GM19023 (cell line): ENCODE data around the gene MLKL.

Experiments
- ATAC-seq: cut with Tn5 transposase; IDR thresholded peaks from one replicate; pipeline ENCODE4 v1.9.1; 2021; ENCODE audit warnings: mild to moderate bottlenecking, moderate library complexity; ENCODE audit not compliant: unreplicated experiment

The MLKL gene

DNA sequence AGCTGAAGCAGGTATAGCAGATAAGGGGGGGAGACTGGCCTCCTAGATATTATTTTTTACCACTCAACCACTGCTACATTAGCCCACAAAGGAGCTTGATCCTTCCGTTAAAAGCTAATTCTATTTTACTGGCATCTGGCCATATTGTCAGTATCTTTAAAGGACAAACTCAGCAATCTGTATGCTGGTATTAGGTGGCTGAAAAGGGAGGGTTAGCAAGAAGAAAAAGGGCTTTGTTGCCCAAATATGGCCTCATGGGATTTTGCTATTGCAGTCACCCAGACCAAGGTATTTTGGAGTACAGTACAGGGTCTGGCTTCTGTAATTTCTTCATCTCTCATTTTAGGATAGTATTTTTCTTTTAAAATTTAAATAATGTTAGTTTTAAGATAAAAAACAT is 48.4 kb downstream of the MLKL start:
- ATAC-seq: no peak

DNA sequence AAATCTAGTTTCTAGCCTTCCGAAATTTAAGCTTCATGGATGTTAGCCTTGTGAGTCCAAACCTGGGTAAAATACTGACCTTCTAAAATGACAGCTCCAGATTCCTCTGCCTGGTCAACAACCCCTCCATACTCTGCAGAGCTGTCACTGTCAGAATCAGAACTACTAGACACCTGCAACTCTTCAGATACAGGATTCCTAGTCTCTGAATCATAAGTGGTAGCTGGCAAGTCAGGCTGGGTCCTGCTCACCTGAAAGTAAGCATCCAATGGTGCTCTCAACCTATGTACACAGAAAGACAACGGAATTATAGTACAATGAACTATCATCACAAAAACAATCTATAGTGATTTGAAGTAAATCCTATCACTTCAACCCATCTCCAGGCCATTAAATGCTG is 48.8 kb downstream of the MLKL start:
- no peak for ATAC-seq

DNA sequence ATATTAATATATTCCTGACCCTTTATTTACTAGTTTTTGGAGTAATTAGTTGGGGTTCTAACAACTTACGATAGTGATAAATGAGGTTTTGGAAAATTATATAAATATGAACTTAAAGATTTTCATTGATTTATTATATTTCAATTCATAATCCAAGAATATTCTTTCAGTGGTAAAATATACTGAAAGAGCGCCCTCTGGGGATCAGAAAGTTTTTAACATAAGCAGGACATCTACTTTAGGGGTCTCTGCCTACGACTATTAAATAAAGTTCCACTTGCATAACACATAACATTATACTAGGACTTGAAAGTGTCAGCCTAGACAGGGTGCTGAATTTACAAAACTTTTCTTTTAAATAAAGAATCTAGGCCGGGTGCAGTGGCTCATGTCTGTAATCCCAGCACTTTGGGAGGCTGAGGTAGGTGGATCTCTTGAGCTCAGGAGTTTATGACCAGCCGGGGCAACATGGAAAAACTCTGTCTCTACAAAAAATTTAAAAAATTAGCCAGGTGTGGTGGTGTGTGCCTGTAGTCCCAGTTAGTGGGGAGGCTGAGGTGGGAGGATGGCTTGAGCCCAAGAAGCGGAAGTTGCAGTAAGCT is 49.6 kb downstream of the MLKL start:
- no peak for ATAC-seq

DNA sequence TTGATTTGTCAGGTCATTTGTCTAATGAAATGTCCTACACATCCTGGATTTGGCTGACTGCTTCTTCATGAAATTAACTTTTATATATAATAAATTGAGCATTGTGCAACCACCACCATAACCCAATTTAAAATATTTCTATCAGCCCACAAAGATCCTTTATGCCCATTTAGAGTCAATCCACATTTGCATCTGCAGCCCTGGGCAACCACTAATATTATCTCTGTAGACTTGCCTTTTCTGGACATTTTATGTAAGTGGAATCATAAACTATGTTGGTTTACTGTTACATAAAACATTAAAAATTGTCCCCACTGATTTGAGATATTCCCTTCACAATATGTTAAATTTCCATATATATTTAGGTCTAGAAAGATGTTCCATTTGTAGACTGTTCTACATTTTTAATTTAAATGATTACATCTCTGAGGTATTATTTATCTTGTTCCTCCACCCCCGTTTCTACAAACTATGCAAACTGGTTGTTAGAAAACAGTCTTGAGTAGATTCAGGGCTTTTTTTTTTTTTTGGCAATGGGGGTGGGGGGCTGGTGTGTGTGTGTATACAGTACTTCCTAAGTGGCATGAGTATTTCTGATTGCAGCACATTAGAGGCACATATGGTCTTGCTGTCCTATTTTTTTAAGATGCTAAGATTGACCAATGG is 50.7 kb downstream of the MLKL start:
- no peak for ATAC-seq

DNA sequence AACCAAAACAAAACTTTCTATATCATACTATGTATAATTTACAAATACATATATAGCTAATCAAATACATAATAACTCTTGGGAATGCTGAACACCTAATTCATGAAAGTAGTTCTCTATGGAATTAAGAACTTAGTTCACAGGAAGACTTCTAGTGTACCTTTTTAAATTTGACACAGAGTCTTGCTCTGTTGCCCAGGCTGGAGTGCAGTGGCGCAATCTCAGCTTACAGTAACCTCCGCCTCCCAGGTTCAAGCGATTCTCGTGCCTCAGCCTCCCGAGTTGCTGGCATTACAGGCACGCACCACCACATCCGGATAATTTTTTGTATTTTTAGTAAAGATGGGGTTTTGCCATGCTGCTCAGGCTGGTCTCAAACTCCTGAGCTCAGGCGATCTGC is 58.7 kb downstream of the MLKL start:
- no peak for ATAC-seq

DNA sequence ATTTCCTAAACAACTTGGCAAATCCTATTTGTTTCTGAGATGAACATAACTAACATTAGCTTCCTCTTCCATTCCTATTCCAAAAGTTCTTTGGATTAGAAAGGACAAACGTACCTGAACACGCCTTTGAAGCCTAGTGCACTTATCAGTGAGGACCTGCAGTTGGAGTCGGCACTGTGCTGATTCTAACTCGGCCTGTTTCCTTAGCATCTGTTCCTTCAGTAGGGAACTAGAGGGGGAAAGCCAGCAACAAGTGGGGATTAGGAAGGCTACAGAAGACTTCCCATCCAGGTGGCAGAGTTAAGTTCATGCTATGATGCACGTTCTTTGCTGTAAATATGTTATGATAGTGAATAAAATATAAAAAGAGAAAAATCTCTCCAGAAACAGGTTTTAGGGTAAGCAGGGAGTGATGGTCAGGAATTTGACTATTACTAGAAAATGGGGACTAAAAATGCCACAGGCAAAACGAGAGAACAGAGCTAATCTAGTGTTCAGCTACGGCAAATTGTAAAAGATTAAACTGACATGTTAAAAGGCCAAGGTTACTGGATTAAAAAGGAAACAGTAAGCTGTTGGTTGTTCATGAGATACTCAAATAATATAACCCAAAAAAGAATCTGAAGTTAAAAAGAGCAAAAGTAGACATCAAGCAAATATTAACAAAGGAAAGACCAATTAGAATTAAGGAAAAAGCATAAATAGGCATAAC is 62.8 kb downstream of the MLKL start:
- no peak for ATAC-seq

DNA sequence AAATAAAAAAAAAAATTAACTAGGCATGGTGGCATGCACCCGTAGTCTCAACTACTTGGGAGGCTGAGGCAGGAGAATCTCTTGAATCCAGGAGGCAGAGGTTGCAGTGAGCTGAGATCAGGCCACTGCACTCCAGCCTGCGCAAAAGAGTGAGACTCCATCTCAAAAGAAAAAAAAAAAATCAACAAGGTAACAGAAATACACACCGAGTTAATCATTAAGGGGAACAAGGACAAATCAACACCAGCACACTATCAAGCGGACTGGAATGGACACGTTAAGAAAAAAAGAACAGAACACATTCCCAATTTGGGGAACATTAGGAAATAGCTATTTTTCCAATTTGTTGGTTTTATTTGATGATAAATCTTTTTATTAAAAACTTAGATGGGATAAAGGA is 65.4 kb downstream of the MLKL start:
- no peak for ATAC-seq

DNA sequence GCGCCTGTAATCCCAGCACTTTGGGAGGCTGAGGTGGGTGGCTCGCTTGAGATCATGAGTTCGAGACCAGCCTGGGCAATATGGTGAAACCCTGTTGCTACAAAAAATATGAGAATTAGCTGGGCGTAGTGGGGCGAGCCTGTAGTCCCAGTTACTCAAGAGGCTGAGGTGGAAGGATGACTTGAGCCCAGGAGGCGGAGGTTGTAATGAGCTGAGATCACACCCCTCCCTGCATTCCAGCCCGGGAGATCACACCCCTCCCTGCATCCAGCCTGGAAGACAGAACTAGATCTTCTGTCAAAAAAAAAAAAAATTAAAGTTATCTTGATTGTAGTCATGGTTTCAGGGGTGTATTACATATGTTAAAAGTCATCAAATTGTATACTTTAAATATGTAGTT is 67.0 kb downstream of the MLKL start:
- ATAC-seq: no peak

DNA sequence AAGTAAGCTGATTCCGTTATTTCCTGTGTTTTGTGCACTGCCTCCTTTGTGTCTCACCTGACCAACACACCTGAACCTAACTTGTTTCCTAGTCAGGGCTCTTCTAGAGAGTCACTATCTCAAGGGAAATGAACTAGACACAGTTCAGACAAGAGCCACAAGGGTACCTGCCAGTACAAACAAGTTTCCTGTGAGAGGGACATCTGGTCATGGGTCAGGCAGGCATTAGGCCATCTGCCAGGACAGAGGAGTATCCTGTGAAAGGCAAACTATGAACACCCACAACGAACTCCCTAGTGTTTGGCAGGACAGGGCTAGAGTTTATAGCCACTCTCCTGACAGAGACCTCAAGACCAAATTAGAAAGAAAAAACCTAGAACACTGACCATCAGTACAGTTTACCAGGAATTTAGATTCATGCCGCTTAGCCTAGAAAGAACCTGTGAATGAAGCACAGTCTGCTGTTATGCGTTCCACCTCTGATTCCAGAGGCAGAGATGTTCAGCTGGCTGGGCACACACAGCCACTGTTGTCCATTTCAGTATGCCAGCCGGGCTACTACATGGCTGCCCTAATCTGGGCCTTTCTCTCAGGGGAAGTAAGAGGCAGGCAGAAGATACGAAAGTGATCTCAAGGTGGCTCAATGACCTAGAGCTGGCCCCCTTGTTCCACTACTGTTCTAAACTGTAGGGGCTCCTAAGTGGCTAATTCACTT is 73.0 kb downstream of the MLKL start:
- ATAC-seq: peak; percentile 26

DNA sequence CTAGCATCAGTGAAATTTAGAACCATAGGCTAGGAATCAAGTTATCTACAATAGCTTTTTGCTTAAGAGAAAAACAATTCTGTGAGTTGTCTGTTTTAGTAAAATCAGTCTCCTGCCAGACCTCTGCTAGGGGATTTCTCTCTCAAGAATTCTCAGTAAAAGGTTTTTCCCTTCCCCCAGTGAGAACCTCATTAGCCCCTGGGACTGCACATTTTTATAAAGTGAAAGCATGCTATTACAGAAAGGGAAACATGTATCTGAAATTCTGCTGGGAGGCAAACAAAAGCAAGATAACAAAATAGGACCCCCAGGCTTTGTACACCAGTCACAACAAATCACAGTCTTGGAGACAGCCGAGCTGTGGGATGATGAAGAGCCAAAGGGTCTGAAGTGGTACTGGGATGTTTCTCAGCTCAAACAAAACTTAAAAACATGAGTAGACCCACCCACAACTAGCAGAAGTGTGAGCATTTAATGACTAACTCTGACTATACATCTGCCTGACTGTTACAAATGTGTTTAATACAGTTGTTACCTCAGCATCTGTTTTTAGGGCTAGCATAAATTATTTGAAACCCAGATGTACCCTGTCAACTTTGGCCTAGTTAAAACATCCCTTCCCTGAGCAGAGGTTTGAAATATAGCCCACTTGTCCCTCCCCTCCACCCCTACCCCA is 73.8 kb downstream of the MLKL start:
- peak; percentile 53 for ATAC-seq

DNA sequence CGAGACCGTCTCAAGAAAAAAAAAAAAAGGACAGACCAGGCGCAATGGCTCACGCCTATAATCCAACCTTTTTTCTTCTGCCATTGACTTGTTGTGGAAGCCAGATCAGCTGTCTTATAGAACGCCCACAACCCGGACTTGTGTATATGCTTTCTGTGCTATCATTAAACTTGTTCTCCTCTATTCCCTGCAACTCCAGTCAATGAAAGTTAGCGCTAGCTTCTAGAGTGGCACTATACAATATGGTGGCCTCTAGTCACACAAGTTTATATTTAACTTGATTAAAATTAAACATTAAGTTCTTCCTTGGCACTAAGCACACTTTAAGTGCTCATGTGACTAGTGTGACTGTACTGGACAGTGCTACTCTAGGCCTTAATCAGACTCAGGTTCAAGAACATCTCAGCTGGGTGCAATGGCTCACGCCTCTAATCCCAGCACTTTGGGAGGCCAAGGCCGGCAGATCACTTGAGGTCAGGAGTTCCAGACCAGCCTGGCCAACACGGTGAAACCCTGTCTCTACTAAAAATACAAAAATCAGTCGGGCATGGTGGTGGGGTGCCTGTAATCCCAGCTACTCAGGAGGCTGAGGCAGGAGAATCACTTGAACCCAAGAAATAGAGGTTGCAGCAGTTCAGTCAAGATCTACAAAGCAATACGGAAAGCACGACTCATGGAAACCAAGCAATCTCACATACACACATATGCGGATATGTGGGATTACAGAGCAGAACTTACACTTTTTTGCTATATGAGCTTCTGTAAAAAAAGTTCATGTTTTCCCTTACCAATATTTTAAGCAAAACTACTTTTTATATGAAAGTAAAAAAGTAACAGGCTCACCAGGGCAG is 74.9 kb downstream of the MLKL start:
- no peak for ATAC-seq

DNA sequence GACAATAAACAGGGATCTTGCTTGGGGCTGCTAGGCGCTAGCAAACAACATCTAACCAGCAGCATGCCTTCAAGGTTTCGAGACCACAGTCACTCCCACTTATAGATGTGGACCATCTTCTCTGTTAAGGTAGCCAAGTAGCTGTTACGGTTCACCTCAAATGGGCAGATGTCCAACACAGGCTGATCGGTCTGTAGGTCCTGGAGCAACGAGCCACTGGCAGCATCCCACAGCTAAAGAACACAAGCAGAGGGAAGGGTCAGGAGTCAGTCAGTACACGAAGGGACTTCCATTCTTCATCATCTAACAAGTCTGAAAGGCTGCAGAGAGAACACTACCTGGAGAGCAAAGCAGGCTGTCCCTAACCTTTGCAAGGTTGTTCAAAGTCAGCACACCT is 76.8 kb downstream of the MLKL start:
- no peak for ATAC-seq

DNA sequence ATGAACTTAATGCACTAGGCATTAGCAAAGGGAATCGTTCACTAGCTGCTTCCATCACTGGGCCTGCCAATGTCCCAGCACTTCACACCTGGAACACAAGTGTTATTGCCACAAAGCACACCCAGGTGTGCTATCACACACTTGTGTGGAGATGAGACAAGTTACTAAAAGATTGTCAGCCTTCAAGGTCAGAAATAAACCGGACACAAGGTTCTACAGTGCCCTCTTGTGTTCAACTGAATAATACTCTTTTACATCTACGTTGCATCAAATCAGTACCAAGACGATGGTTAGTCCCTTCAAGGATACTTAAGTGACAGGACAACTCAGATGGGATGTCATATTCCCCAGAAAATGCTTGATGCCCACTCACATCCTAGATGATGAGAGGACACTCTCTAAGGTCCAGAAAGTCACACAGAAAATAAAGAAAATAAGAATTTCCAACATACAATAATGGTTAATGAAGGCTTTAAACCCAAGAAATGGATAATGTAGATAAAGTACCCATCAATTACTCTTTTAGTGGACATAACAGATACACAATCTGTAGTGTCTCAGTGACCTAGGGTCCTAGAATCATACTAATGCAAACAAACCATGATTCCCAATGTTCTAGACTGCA is 77.3 kb downstream of the MLKL start:
- ATAC-seq: no peak

DNA sequence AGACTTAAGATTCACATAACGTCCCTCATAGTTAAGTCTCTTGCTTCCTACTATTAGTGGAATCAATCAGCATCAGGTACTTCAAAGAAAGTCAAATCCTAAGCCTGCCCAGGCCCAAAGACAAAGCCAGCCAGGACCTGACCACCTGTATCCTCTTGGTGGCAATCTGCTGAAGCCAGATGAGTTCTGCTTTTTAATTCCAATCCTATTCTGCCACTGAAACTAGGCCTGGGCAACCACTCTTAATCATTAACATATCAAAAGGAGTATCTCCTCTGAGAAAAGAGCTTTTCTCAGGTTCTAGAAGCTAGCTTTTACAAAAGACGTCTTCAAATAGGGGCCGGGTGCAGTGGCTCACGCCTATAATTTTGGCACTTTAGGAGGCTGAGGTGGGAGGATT is 78.7 kb downstream of the MLKL start:
- ATAC-seq: no peak
